Right renal cortex interstitium (tissue), 3 donors: ENCODE data around the gene SRC. TPM values are rescaled to one million over a fixed set of nuclear protein-coding genes. Genes with fewer than 3 reads are reported as not detected.

Experiments used
- DNase-seq, 3 donors: peaks; one replicate each; pipeline ENCODE4 v3.0.0-alpha.2; 2013; ENCODE audit warnings: low read depth in 3 of 3, low spot score in 2 of 3
- polyA plus RNA-seq, 3 donors: library from polyadenylated mRNA; unstranded; fragments of 120-200 nt; gene quantifications; one replicate each; pipeline ENCODE4 v1.2.1, GENCODE V29; 2013; ENCODE audit not compliant: insufficient read length in 3 of 3

SRC gene
- polyA plus RNA-seq, 3 donors: 43.5 to 58.9 (median 48.1) TPM

DNA sequence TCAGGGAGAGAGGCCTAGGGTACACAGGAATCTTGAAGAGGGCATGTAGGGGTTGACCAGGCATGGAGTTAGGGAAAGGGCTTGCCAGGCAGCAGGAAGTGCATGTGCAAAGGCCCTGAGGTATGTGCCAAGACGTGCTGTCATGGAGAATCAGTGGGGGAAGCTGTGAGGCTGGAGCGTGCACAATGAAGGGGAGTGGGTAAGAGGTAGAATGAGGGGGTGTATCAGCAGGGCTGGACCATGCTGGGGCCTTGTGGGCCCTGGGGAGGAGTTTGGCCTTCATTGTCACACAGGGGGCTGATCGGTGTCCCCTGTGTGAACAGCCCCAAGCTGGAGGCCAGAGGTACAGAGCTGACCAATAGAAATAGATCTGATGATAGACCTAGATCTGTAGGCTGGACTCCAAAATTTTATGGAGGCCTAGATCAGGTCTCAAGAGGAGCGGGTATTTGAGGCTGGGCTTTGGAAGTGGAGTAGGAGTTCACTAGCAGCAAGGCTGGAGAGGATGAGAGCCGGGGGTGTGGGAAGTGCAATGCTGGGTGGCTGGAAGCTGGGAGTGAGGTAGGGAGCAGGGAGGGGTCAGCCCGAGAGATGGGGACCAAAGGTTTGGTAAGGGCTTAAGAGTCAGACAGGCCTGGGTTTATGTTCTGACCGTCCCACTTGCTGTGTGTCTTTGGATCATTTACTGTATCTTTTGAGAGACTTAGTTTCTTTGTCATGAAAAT is 3.0 kb downstream of the SRC start:
- no peak for DNase-seq

DNA sequence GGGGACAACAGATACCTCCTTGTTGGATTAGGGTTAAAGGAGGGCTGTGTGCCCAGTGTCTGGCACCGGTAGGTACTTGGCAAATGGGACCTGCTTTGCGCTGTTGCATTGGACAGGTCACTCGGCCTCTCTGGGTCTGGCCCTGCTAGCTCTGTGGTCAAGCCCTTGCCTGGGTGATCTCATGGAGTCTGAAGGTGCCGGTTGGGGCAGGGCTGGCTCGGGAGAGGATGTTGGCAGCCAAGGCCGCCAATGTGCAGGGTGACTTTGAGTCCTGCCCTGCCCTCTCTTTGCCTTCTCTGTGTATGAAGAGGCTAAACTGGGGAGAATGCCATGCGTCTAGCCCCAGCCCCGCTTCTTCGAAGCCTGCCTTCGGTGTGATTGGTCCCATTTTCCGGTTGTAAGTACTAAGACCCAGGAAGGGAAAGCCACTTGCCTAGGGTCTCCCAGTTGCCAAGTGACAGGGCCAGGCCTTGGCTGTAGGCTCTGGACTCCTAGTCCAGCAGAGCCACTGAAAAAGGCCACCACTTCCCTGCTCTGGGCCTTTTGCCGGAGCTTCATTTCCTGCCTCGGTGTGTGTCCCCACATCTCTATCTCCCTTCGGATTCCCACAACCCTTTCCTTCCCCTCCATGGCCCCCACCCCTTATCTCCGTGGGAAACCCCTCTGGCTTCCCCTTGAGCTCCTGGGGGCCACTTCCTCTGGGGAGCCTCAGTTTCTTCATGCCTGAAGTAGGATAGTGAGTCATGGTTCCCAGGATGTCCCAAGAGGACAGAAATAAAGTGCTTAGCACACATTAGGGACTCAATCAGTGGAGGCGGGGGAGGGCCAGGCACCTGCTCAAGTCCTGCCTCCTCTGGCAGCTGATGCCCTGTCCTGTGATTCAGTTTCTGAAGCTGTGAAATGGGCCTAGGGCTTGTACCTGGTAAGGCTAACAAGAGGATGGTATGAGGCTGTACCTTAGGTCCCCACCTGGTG is 3.9 kb downstream of the SRC start:
- DNase-seq: no peak

DNA sequence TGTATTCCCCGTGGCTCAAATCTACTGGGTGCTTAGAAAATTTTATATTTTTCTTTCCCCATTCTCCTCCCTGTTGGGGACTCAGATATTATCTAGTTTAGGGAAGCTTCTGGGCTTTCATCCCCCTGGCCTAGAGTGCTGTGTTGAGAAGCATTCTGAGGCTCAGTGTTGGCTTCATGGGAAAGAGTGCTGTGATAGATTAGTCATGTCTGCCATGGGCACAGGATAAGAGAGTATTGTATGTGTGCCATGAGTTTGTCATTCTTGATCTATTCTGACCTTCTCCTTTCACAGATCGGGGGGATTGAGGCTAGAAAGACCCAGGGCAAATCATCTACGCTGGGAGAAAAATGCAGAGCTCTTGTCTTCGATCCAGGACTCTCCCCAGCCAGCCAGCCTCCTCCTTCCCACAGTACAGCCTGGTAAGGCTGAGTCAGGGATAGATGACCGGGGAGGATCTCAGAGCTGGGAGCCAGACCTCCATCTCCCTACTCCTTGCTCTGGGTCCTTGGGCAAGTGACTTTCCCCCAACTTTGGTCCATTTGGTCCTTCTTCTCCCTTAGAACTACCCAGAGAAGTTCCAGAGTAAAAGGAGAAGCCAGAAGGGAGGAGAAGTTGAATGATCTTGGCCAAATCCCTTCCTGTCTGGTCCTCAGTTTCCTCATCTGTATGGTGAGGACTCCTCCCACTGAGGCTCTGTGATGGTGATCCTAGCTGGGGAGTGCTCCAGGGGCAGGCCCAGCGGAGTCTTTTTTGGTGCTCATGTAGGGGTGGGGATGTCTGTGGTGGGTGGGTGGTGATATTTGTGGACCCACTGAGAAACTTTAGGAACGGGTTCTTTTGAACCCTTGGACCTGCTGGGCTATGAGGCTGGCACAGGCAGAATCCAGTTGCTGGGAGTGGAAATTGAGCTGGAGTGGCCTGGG is 5.0 kb downstream of the SRC start:
- DNase-seq: no peak

DNA sequence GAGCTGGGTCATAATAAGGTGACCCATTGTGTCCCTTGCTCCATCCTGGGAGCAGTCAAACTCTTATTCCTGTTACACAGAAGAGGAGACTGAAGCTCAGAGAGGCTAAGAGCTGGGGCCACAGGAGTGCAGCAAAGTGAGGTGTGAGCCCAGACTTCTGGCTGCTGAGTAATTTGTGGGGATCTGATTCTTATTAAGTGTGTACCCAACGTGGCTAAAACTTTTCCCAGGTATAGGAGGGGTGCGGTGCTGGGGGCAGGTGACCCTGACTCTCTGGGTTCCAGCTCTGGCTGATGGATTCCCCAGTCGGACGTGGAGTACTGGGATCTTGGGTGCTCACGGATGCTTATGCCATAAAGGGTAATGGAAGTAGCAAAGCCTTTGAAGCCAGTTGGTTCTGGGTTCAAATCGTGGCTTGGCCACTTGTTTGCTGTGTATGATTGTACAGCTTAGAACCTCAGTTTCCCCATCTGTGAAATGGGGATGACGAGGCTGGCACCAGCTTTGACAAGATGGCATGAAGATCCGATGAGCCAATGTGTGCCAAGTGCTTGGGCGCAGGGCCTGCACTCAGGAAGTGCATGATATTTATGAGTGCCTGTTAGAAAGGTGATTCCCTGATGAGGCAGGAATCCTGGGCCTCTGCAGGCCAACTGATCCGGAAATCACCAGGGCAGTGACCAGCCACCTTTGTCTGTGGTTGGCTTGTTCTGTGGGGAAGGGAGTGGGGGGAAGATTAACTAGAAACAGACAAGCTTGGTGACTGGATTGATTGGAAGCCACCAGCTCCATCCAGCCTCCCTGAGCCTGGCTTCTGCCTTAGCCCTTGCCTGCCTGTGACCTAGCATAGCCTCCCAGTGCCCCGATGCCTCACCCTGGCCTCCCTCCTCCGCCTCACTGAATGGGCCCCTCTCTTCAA is 6.0 kb downstream of the SRC start:
- no peak for DNase-seq

DNA sequence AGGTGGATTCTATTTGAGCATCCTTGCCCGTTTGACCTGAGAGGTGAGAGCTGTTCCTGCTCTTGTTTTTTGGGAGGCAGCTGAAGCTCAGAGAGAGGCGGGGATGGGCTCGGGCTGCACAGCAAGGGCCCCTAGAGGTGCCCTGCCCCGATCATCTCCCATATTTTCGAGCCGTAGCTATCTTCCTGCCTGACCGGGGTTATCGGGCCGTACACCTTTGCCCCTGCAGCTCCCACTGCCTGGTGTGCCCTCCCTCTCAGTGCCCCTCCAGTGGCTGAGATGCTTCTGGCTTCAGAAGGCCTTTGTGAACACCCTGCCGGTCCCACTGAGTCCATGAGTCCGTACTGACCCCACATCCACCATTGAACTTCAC is 6.7 kb downstream of the SRC start:
- no peak for DNase-seq

DNA sequence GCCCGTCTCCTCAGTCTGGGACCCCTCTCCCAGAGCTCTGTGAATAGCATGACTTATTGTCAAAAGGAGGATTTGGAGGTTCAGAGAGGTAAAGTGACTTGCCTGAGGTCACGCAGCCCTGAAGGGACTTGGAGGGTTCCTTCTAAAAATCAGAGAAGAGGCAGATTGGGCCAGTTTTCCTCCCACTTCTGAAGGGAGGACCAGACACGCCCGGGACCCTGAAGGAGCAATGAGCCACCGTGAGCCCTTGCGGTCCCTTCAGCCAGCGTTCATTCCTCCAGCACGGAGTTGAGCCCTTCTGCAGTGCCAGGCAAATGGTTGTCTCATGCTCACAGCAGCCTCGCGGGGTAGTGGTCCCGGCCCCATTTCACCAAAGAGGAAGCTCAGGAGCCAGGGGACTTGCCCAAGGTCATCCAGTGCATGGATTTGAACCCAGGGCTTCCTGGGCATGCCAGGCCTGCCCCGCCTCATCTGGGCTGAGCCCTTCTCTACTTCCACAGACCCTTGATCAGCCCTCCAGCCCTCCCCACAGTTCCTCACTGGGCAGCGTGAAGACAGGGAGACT is 7.4 kb downstream of the SRC start:
- no peak for DNase-seq

DNA sequence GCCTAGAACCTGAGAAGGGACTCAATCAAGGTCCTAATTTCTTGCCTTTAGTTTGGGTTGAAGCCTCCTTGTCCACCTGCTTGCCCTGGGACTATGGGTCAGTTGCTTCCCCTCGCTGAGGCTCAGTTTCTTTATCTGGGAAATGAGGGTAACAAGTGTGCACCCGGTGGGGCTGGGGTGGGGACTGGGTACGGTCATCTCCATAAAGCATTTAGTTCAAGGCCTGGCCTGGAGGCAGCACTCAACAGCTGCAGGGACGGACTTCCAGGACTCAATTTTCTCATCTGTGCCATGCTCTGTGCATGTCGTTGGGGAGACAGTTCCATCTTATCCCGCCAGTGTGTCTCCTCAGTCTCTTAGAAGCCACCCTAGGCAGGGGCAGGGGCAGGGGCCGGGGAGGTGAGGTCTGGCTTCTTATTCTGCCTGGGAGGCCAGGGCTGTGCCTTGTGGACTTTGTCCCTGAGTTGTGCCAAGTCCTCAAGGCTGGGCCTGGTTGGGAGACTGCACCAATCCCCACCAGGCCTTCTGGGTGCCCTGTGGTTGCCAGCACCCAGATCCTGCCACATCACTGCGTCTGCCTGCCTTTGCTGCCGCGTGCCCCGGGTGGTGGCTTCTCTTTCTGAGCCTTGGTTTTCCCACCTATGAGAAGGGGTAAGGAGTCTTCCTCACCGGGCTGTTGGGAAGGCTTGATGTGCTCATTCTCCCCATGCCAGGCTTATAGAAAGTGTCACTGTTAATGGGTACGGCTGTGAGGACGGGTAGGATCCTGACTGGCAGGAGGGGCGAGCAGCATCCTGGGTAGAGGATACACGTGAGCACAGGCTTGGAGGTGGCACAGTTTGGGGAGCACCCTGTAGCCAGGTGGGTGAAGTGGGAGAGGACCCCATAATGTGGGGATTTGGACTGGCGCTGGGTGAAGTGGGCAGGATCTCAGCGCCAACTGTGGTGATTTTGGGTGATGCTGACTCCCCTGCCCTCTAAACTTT is 8.6 kb downstream of the SRC start:
- DNase-seq: no peak

DNA sequence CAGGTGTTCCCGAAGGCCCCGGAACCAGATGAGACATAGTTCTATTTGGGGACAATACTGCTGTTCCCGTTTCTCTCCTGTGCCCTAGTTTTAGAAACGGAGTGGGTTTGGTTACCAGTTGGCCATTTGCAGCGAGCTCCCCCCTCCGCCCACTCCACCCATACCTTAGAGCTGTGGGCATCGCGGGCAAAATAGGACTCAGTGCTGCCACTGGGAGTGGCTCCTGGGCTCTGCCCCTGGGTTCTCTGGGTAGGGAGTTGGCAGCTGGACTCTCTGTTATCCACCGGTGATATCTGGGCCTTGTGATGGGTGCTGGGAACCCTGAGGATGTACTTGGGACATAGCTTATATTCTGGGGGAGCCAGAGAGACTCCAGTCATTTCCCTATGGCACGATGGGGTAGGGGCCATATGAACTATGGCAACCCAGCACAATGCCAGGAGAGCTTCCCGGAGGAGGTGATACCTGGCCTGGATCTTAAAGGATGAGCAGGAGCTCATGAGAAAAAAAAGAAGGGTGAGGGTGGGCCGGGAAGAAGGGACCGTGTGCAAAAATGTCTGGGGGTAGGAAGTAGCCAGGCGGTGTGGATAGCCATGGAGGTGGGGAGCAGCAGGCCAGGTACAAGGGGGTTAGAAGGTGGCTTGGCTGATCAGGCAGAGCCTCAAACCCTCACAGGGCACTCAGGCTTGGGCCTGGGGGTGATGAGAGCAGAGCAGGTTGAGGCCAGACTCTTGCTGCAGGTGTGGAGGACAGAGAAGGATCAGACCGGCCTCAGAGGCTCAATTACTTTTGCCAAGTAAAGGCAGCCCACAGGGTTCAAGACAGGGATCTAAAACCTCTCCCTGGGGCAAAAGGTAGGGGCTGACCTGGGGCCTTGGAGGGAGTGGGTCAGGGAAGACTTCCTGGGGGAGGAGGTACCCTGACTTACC is 9.6 kb downstream of the SRC start:
- DNase-seq: no peak

DNA sequence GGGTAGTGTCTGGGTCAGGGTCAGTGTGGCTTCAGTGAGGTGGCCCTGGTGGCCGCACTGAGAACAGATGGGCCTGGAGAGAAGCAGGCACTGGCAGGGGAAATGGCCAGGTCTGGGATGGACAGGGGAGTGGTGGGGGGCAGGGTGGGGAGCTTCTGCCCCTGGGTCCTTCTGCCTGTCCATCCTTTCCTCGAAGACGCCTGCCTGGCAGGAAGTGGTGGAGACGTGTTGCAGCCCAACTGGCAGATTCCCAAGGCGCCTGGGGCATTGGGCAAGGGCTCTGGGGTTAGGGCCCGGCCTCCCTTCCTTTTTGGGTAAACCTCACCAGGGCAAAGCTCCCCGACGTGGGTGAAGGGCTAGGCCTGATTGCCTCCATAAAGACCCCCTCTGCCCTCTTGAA is 10.4 kb downstream of the SRC start:
- no peak for DNase-seq

DNA sequence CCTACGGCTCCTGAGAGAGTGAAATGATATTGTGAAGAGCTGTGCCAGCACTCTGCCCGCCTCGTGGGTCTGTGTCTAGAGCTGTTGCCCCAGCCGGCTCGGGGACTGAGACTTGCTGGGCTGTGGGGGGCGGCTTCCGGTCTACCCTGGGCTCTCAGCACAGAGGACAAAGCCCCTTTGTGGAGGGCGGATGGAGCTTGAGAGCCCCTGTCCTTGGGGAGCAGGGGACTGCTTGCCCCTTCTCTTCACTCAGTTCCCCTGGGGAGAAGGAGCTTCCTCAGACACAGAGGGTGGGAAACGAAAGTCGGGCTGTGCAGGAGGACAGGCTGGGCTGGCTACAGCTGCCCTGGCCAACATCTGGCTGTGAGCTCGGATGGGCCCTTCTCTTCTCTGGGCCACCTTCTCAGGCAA is 11.0 kb downstream of the SRC start:
- no peak for DNase-seq

DNA sequence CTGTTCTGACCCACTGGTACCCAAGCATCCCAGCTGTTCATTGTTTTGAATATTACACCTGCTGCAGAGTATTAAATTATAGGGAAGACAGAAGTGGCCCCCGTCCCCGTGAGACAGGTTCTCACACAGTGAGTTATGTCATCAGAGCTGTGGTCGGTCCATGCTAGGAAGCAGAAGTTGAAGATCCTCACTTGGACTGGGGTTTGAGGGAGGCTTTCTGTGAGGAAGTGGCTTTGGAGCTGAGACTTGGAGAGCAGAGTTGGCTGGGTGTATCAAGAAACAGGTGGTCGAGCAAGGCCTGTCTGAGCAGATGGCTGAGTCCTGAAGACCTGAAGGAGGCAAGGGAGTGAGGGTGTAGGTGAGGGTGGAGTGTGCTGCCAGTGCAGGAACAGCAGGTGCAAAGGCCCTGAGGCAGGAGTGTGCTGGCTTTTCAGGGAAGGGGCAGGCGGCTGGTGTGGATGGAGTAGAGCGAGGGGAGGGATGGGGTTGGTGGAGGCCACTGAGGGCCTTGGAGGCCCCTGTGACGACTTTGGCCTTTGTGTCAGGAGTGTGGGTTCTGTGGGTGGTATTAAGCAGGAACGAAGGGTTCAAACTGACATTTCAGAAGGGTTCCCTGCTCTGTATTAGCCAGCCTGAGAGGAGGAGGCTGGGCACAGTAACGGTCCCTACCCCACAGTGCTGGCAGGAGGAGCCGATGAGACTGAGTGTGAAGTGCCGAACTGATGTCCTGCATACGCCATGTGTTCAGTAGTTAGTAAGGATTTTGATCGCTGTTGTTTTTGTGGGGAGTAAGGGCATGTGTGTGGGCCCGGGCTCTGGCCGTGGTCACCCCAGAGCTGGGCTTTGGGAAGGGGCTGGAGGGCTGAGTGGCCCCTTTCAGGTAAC is 11.8 kb downstream of the SRC start:
- DNase-seq: no peak

DNA sequence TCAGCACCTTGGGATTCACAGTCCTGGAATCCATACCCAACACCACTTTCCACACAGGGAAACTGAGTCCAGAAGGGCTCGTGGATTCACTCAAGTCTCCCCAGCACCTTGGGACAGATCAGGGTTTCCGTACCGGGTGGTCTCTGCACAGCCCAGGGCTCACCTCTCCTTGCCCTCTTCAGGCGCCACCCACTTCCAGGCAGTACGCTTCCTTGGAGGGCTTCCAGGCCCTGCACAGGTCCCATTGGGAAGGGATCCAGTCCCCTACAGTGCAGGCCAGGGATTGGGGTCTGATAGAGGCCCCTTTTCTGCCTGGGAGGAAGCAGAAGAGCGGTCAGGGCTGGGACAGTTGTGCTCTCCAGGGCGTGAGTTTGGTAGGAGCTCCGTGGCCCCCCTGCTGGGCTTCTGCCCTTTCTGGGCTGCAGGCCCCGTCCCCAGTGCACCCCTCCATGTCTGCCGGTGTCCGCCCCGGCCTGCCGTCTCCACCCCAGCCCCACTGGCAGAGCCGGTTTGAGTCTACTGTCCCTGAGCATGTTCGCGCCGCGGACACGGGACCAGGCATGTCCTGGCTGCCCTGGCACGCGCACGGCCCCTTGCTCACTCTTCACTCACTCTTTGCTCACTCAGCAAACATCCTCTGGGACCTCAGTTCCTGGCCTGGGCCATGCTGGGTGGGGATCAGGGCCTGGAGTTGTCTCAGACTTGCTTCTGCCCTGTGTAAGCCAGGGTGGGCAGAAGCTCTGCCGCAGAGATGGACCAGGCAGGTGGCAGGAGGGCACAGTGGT is 12.6 kb downstream of the SRC start:
- DNase-seq: no peak

DNA sequence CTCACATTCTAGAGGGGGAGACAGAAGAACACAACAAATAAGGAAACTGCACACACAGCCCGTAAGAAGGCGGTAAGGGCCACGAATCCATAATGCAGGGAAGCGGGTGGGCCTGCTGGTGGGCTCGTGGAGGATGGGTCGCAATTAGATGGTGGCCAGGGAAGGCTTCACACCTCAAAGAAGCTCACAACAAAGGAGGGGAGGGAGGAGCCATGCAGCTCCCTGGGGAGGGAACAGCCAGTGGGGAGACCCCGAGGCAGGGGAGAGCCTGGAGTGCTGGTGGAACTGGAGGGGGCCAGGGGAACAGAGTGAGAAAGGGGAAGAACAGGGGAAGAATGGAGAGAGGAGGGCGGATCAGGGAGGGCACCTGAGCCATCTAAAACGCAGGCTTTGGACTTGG is 13.4 kb downstream of the SRC start:
- DNase-seq: no peak

DNA sequence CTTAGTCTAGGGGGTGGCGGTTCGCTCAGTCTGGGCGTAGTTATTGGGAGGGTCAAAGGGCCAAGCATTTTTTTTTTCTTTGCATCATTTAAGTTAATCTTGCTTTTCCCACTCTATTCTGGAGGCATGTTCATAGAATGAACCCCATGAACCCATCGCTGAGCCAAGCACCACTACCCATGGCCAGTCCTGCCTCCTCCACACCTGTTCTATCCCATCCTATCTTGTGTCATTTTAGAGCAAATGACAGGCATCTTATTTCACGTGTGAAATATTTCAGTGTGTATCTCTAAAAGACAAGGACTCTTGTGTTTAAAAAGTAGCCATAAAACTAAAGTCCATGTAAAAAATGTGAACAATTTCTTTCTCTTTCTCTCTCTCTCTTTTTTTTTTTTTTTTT is 13.9 kb downstream of the SRC start:
- no peak for DNase-seq

DNA sequence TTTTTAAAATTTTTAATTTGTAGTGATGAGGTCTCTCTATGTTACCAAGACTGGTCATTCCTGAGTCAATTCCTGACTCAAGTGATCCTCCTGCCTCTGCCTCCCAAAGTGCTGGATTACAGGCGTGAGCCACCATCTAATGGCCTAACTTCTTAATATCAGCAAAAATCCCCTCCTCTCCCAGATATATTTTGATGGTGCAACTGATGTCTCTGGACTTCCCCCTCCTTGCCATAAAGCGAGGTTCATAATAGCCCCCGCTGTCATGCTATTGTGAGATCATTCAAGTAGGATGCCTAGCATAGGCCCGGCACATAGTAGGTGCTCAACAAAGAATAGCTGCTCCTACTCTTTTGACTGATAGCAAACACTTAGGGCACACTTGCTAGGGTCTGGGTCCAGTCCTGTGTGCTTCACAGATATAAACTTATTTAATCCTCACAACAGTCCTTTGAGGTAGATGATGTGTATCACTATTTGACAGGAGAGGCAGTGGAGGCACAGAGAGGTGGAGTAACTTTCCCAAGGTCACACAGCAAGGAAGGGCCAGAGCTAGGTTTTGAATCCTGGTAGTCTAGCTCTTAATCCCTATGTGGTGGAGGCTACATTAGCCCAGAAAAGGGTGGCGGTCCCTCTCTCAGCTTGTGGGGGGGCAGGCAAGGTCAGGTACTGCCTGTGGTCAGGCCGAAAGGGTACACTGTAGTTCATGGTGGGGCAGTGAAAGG is 14.6 kb downstream of the SRC start:
- no peak for DNase-seq
